GM18870 (cell line): ENCODE results near the gene TFAP2E.
"Not testable (repeated sequence)": the region's sequence is repeated elsewhere in the genome, so short reads cannot be mapped to it uniquely, and the experiment has no call there.

Source experiments
- ATAC-seq: cut with Tn5 transposase; IDR thresholded peaks from one replicate; pipeline ENCODE4 v1.9.1; 2021; ENCODE audit warnings: moderate library complexity; ENCODE audit not compliant: unreplicated experiment

TFAP2E gene

DNA sequence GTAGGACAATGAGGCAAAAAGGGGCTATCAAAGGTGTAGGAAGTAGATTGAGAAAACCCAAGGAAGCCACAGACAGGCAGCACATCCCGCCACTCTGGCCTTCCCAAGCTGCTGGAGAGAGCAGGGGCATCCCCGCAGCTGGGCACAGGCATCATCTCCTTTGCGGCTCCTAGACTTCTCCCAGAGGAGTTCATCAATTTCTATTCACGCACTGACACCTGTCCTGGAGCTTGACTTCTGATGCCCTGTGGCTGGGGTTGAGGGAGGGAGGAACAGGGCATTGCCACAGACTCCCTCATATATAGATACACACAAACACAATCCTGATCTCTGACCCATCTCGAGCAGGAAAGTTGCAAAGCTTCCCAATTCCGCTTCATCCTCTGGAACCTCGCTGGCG lies 1.9 kb upstream of the TFAP2E start:
- no peak for ATAC-seq

GRCh38 chr1:35572296-35572695 lies 818 bp upstream of the TFAP2E start:
- ATAC-seq, result no peak

GRCh38 chr1:35574125-35574654 lies 1.1 kb downstream of the TFAP2E start:
- ATAC-seq, result no peak

DNA sequence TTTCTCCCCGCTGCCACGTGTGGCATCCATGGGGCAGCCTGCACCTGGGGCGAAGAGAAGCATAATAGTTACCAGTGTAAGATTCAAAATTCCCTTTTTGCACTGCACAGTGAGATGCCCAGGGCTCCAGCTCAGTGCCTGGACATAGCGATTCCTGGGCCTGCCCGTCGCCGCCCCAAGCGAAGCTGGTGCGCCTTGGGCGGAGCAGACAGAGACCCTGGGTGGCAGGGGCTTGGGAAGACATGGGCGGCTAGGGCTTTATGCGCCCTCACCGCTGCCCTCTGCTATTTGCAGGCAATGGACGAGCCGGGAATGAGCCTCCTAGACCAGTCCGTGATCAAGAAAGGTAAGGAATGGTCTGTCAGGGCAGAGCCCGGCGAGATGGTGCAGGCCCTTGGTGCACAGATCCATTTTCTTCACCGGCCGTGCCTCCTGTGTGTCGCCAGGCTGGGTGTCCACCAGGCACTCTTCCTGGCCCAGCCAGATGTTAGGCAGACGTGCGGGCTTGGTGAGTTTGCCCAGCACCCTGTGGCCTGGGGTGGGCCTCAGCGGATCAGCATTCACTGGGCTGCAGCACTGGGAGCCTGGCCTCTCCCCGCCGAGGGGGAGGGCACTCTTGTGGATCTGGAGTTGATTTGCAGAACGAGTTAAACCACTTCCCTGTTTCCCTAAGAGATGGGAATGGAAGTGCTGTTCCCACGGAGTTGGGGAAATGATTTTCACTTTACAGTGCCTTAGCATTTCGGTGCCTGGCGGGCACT lies 1.7 kb downstream of the TFAP2E start:
- no peak for ATAC-seq

DNA sequence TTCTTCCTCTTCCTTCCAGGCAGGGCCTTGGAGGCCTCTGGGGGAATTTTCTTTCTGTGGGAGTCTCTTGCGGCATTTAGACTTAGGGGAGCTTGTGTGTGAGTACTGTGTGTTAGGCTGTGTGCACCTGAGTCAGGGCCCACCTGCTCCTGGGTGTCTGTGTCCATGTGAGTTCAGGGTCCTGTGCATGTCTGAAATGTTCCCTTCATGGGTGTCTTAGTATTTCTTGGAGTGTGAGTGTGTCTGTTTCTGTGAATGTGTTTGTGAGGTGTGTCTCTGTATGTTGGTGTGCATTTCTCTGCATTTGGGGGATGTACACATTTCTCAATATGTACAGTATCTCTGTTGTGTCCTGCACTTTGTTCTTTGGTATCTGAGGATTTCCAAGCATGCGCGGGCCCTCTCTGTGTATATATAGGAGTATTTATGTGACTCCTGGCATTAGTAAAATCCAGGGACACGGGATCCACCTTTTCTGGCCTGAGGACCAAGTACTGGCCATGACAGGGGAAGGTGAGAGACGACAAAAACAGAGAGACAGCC lies 2.4 kb downstream of the TFAP2E start:
- no peak for ATAC-seq

GRCh38 chr1:35576061-35576765 lies 3.1 kb downstream of the TFAP2E start:
- no peak for ATAC-seq

DNA sequence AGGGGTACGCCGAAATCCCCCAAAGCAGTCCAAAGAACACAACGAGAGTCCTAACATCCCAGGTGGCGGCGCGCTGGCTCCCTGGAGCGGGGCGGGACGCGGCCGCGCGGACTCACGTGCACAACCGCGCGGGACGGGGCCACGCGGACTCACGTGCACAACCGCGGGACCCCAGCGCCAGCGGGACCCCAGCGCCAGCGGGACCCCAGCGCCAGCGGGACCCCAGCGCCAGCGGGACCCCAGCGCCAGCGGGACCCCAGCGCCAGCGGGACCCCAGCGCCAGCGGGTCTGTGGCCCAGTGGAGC lies 3.6 kb downstream of the TFAP2E start:
- ATAC-seq, result not testable (repeated sequence)

DNA sequence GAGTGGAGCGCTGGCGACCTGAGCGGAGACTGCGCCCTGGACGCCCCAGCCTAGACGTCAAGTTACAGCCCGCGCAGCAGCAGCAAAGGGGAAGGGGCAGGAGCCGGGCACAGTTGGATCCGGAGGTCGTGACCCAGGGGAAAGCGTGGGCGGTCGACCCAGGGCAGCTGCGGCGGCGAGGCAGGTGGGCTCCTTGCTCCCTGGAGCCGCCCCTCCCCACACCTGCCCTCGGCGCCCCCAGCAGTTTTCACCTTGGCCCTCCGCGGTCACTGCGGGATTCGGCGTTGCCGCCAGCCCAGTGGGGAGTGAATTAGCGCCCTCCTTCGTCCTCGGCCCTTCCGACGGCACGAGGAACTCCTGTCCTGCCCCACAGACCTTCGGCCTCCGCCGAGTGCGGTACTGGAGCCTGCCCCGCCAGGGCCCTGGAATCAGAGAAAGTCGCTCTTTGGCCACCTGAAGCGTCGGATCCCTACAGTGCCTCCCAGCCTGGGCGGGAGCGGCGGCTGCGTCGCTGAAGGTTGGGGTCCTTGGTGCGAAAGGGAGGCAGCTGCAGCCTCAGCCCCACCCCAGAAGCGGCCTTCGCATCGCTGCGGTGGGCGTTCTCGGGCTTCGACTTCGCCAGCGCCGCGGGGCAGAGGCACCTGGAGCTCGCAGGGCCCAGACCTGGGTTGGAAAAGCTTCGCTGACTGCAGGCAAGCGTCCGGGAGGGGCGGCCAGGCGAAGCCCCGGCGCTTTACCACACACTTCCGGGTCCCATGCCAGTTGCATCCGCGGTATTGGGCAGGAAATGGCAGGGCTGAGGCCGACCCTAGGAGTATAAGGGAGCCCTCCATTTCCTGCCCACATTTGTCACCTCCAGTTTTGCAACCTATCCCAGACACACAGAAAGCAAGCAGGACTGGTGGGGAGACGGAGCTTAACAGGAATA lies 4.2 kb downstream of the TFAP2E start:
- ATAC-seq, result no peak

GRCh38 chr1:35580949-35581388 lies 7.9 kb downstream of the TFAP2E start:
- ATAC-seq, result no peak

DNA sequence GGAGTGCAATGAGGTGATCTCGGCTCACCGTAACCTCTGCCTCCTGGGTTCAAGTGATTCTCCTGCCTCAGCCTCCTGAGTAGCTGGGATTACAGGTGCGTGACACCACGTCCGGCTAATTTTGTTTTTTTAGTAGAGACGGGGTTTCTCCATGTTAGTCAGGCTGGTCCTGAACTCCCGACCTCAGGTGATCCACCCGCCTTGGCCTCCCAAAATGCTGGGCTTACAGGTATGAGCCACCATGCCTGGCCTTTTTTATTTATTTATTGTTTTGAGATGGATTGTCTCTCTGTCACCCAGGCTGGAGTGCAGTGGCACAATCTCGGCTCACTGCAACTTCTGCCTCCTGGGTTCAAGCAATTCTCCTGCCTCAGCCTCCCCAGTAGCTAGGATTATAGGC lies 8.5 kb downstream of the TFAP2E start:
- not testable (repeated sequence) for ATAC-seq

- ATAC-seq, result no peak
These were observed 12.2 kb downstream of the TFAP2E start for GRCh38 chr1:35585281-35585680.

GRCh38 chr1:35585805-35586204 lies 12.7 kb downstream of the TFAP2E start:
- ATAC-seq, result not testable (repeated sequence)

GRCh38 chr1:35586808-35587207 lies 13.7 kb downstream of the TFAP2E start:
- no peak for ATAC-seq

- ATAC-seq, result no peak
These were observed 14.6 kb downstream of the TFAP2E start for GRCh38 chr1:35587736-35588135.

DNA sequence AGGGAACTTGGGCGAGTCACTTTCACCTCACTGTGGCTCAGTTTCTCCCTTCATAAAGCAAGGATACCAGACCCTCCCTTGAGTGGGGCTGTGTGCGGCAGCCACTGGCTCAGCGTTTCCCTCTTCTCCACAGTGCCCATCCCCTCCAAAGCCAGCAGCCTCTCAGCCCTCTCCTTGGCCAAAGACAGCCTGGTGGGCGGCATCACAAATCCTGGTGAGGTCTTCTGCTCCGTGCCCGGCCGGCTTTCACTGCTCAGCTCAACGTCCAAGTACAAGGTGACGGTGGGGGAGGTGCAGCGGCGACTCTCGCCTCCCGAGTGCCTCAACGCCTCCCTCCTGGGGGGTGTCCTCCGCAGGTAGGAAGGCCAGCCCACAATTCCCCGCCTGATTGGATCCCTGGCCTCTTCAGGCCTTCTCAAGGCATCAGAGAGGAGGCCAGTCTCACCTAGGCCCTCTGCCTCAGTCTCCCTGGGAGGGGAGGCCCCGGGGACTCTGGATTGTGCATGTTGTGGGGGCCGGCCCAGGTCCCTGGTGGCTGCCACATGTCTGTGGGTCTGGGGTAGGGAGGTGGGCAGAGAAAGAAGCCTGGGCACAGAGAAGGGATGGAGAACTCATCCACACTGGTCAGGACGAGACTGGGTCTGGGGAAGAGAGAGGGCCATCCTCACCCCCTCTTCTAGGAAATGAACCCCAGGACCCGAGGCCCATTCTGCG lies 15.2 kb downstream of the TFAP2E start:
- no peak for ATAC-seq

- no peak for ATAC-seq
These were observed 16.7 kb downstream of the TFAP2E start for GRCh38 chr1:35589516-35590427.

GRCh38 chr1:35590476-35591040 lies 17.4 kb downstream of the TFAP2E start:
- ATAC-seq, result no peak

- ATAC-seq, result no peak
These were observed 18.1 kb downstream of the TFAP2E start for GRCh38 chr1:35591211-35591610.
